Thymus (tissue), 11 donors: ENCODE results near the gene STH. TPM values are rescaled to one million over a fixed set of nuclear protein-coding genes. Genes with fewer than 3 reads are reported as not detected.

ENCODE experiments used
- DNase-seq, 9 donors: peaks; one replicate each; pipeline ENCODE4 v3.0.0-alpha.2; 2013; ENCODE audit warnings: low spot score in 9 of 9, low read depth in 6 of 9, missing footprints in 1 of 9
- H3K27ac ChIP-seq, 2 donors: one replicate each; pipeline ENCODE4 v1.5.1; 2013; ENCODE audit warnings: control low read depth in 1 of 2, low read depth in 1 of 2, low read length in 1 of 2, mild to moderate bottlenecking in 1 of 2, moderate library complexity in 1 of 2
- H3K27me3 ChIP-seq, 2 donors: one replicate each; pipeline ENCODE4 v1.5.1; 2013; ENCODE audit warnings: low read length in 1 of 2; ENCODE audit not compliant: control insufficient read depth in 2 of 2, insufficient read depth in 1 of 2
- H3K36me3 ChIP-seq, 2 donors: one replicate each; pipeline ENCODE4 v1.5.1; 2013; ENCODE audit warnings: low read length in 1 of 2, mild to moderate bottlenecking in 1 of 2, moderate library complexity in 1 of 2; ENCODE audit not compliant: control insufficient read depth in 2 of 2, insufficient read depth in 2 of 2
- H3K4me1 ChIP-seq, 2 donors: one replicate each; pipeline ENCODE4 v1.5.1; 2013; ENCODE audit warnings: low read length in 2 of 2; ENCODE audit not compliant: control insufficient read depth in 2 of 2, insufficient read depth in 2 of 2
- H3K4me3 ChIP-seq, 2 donors: one replicate each; pipeline ENCODE4 v1.5.1; 2013; ENCODE audit warnings: low read length in 2 of 2, control low read depth in 1 of 2, mild to moderate bottlenecking in 1 of 2
- H3K9me3 ChIP-seq, 2 donors: one replicate each; pipeline ENCODE4 v1.5.1; 2013; ENCODE audit warnings: low read length in 1 of 2, mild to moderate bottlenecking in 1 of 2; ENCODE audit not compliant: control insufficient read depth in 2 of 2, insufficient read depth in 1 of 2
- WGBS: extraction: QIAGEN DNeasy Blood & Tissue Kit; methylation state at CpG from one replicate; pipeline ENCODE4 v1.1.7; 2013; 5-methylcytosine and 5-hydroxymethylcytosine counted together
- polyA plus RNA-seq: library from polyadenylated mRNA; stranded (reverse); fragments of 200-250 nt; gene quantifications from one replicate; pipeline ENCODE4 v1.2.3, GENCODE V29; 2013
- total RNA-seq: library from RNA; stranded (reverse); fragments of 120-200 nt; gene quantifications from one replicate; pipeline ENCODE4 v1.2.4, GENCODE V29; 2013
- donor health status: healthy.

Gene STH
- total and polyA plus RNA-seq, 2 donors = not detected

- H3K36me3 ChIP-seq = peaks cover 67 to 96% of the 10 kb centered on the region in 2 donors
- no peak overlapping the region for H3K4me3 ChIP-seq
- H3K4me1 ChIP-seq = no peaks in the 10 kb centered on the region
- 99% methylated on average over 16 of the region's 16 CpGs for WGBS
- no peak overlapping the region for H3K27ac ChIP-seq
- H3K9me3 ChIP-seq = no peaks in the 10 kb centered on the region
- H3K27me3 ChIP-seq = no peaks in the 10 kb centered on the region
- no peak for DNase-seq
These were observed 32.4 kb downstream of the STH start for GRCh38 chr17:46031440-46031839.

GRCh38 chr17:46031920-46032319 is 32.9 kb downstream of the STH start:
- no peak for DNase-seq
- WGBS = 92% methylated on average over 8 of the region's 8 CpGs
- Histone ChIP-seq H3K27me3 (no peaks in the 10 kb centered on the region), H3K4me3 (no peak overlapping the region), H3K27ac (no peak overlapping the region), H3K36me3 (peaks cover 72 to 96% of the 10 kb centered on the region in 2 donors), H3K4me1 (no peaks in the 10 kb centered on the region), H3K9me3 (no peaks in the 10 kb centered on the region)

GRCh38 chr17:46032909-46033308 is 33.9 kb downstream of the STH start:
- WGBS = 98% methylated on average over 11 of the region's 11 CpGs
- DNase-seq = no peak
- Histone ChIP-seq H3K36me3 (peaks cover 68 to 97% of the 10 kb centered on the region in 2 donors), H3K4me3 (no peak overlapping the region), H3K27me3 (no peaks in the 10 kb centered on the region), H3K4me1 (no peaks in the 10 kb centered on the region), H3K27ac (no peak overlapping the region), H3K9me3 (no peaks in the 10 kb centered on the region)

- H3K9me3 ChIP-seq = no peaks in the 10 kb centered on the region
- over 99% methylated on average over 3 of the region's 3 CpGs for WGBS
- H3K27ac ChIP-seq = no peak overlapping the region
- peaks cover 72 to 98% of the 10 kb centered on the region in 2 donors for H3K36me3 ChIP-seq
- no peak overlapping the region for H3K4me3 ChIP-seq
- no peak for DNase-seq
- no peaks in the 10 kb centered on the region for H3K27me3 ChIP-seq
- H3K4me1 ChIP-seq = no peaks in the 10 kb centered on the region
These were observed 34.3 kb downstream of the STH start for GRCh38 chr17:46033392-46033791.

GRCh38 chr17:46035112-46035818 is 36.2 kb downstream of the STH start:
- WGBS = 96% methylated on average over 3 of the region's 3 CpGs
- Histone ChIP-seq H3K27me3 (no peaks in the 10 kb centered on the region), H3K27ac (no peak overlapping the region), H3K4me3 (no peak overlapping the region), H3K4me1 (no peaks in the 10 kb centered on the region), H3K9me3 (no peaks in the 10 kb centered on the region), H3K36me3 (peaks cover 86 to 98% of the 10 kb centered on the region in 2 donors)
- DNase-seq = no peak

- no peak for DNase-seq
- Histone ChIP-seq H3K36me3 (peaks cover 78 to 96% of the 10 kb centered on the region in 2 donors), H3K9me3 (no peaks in the 10 kb centered on the region), H3K4me3 (no peak overlapping the region), H3K27ac (no peak overlapping the region), H3K27me3 (no peaks in the 10 kb centered on the region), H3K4me1 (no peaks in the 10 kb centered on the region)
- WGBS = 97% methylated on average over 6 of the region's 6 CpGs
These were observed 37.4 kb downstream of the STH start for GRCh38 chr17:46036491-46036890.

- H3K27ac ChIP-seq = no peak overlapping the region
- 96% methylated on average over 4 of the region's 4 CpGs for WGBS
- DNase-seq = no peak
- no peaks in the 10 kb centered on the region for H3K4me1 ChIP-seq
- H3K36me3 ChIP-seq = peaks cover 68 to 93% of the 10 kb centered on the region in 2 donors
- H3K4me3 ChIP-seq = no peak overlapping the region
- no peaks in the 10 kb centered on the region for H3K27me3 ChIP-seq
- H3K9me3 ChIP-seq = no peaks in the 10 kb centered on the region
These were observed 38.7 kb downstream of the STH start for GRCh38 chr17:46037722-46038255.

- H3K9me3 ChIP-seq = no peaks in the 10 kb centered on the region
- peaks cover 68 to 93% of the 10 kb centered on the region in 2 donors for H3K36me3 ChIP-seq
- 98% methylated on average over 6 of the region's 6 CpGs for WGBS
- H3K4me1 ChIP-seq = no peaks in the 10 kb centered on the region
- DNase-seq = no peak
- no peak overlapping the region for H3K27ac ChIP-seq
- H3K27me3 ChIP-seq = no peaks in the 10 kb centered on the region
- no peak overlapping the region for H3K4me3 ChIP-seq
These were observed 39.4 kb downstream of the STH start for GRCh38 chr17:46038414-46038813.

GRCh38 chr17:46038937-46039336 is 39.9 kb downstream of the STH start:
- H3K4me3 ChIP-seq = no peak overlapping the region
- H3K4me1 ChIP-seq = no peaks in the 10 kb centered on the region
- WGBS = 97% methylated on average over 12 of the region's 12 CpGs
- H3K27ac ChIP-seq = no peak overlapping the region
- peaks cover 67 to 93% of the 10 kb centered on the region in 2 donors for H3K36me3 ChIP-seq
- no peak for DNase-seq
- H3K27me3 ChIP-seq = no peaks in the 10 kb centered on the region
- H3K9me3 ChIP-seq = no peaks in the 10 kb centered on the region
